ENCODE data around the gene LBP. TPM values are rescaled to one million over a fixed set of nuclear protein-coding genes. Genes with fewer than 3 reads are reported as not detected.
"Not testable (repeated sequence)": the region's sequence is repeated elsewhere in the genome, so short reads cannot be mapped to it uniquely, and the experiment has no call there.

Gene LBP
- total RNA-seq, 4 donors from 2014 or later: 0.23 to 0.55 TPM; not detected in 2

DNA sequence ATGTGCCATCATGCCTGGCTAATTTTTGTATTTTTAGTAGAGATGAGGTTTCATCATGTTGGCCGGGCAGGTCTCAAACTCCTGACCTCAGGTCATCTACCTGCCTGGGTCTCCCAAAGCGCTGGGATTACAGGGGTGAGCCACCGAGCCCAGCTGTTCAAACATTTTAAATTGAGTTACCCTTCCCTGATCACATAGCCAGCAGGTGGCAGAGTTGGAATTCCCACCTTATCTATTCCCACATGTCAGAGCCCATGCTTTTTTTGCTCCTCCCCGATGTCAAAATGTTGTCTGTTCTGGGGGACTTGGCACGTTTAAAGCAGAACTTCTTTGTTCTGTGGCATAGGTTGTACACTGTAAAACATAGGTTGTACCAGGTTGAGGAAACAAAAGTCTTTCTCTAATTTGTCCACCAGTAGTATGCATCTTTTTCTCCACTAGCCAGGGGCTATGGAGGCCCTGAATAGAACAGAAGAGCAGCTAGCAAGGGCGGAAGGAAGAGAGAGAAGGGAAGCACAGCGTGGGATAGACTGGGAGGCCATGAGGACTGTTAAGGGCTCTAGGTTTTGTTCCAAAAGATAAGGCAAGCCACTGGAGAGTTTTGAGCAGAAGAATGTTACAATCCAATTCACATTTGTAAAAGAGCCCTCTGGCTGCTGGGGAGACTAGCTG lies 7.3 kb upstream of the LBP start:
- DNase-seq (ENCODE audit: low spot score in 2 of 2): no peak
- TF ChIP-seq, protein P1, sequence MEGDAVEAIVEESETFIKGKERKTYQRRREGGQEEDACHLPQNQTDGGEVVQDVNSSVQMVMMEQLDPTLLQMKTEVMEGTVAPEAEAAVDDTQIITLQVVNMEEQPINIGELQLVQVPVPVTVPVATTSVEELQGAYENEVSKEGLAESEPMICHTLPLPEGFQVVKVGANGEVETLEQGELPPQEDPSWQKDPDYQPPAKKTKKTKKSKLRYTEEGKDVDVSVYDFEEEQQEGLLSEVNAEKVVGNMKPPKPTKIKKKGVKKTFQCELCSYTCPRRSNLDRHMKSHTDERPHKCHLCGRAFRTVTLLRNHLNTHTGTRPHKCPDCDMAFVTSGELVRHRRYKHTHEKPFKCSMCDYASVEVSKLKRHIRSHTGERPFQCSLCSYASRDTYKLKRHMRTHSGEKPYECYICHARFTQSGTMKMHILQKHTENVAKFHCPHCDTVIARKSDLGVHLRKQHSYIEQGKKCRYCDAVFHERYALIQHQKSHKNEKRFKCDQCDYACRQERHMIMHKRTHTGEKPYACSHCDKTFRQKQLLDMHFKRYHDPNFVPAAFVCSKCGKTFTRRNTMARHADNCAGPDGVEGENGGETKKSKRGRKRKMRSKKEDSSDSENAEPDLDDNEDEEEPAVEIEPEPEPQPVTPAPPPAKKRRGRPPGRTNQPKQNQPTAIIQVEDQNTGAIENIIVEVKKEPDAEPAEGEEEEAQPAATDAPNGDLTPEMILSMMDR (IDR thresholded peaks at IDR 0.05): no peak
- 46 to 53% methylated on average over 7 of the region's 7 CpGs for WGBS, 2 donors
- no peak overlapping the region for H3K4me3 ChIP-seq (ENCODE audit: low read depth, poor library complexity, severe bottlenecking)
- intact Hi-C loops (cut with DNase I; ENCODE audit: low total_unique reads): no loop called here

DNA sequence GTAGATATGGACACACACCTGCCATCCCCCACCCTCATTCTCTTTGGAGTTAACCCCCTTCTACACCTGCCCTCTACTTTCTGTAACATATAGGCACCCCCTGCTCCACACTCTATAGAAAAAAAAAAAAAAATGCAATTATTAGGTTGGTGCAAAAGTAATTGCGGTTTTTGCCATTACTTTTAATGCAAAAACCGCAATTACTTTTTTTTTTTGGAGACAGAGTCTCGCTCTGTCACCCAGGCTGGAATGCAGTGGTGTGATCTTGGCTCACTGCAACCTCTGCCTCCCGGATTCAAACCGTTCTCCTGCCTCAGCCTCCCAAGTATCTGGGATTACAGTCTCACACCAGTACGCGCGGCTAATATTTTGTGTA lies 6.8 kb upstream of the LBP start:
- WGBS, 2 donors: 81 to 85% methylated on average over 8 of the region's 8 CpGs
- H3K4me3 ChIP-seq (ENCODE audit: low read depth, poor library complexity, severe bottlenecking); DNase-seq (ENCODE audit: low spot score in 2 of 2); intact Hi-C loops (cut with DNase I; ENCODE audit: low total_unique reads): not testable (repeated sequence)

DNA sequence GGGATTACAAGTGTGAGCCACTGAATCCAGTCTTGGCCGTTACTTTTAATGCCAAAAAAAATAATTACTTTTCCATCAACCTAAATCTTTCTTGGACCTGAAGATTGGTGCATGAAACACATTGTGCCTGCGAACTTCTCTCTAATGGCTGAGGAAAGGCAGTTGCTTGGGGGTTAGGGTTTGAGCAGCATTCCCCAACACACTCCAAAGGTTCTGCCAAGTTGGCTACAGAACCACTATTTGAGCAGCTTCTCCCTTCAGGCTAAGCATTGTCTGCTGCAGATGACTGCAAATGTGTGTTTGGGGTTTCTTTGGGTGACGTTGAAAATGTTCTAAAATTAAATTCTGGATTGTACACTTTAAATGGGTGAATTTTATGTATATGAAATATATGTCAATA lies 6.3 kb upstream of the LBP start:
- no peak for DNase-seq (ENCODE audit: low spot score in 2 of 2)
- TF ChIP-seq, protein P1 (IDR thresholded peaks at IDR 0.05): no peak
- TF ChIP-seq POLR2A (IDR thresholded peaks at IDR 0.05): no peak
- WGBS, 2 donors: 48 to 51% methylated on average over 3 of the region's 3 CpGs

DNA sequence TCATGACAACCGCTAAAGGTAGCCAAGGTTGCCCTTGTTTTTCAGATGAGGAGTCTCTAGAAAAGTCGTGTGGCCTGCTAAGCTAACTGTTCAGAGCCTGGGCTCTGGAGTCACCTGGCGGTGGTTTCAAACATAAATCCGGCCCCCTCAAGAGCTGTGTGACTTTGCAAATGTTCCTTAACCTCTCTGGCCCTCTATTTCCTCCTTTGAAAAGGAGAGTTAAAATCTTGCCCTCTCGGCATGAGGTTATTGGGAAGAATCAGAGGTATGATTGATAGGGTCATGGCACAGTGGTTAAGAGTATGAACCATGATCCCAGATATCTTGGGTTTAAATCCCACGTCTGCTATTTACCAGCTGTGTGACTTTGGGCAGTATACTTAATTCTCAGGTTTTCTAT lies 5.6 kb upstream of the LBP start:
- TF ChIP-seq, protein P1 (IDR thresholded peaks at IDR 0.05): no peak
- TF ChIP-seq POLR2A (IDR thresholded peaks at IDR 0.05): no peak
- intact Hi-C loops (cut with DNase I; ENCODE audit: low total_unique reads): no loop called here
- no peak overlapping the region for H3K4me3 ChIP-seq (ENCODE audit: low read depth, poor library complexity, severe bottlenecking)
- no peak for DNase-seq (ENCODE audit: low spot score in 2 of 2)
- 82 to 88% methylated on average over 6 of the region's 6 CpGs for WGBS, 2 donors

More for the DNA sequence above, 6.3 kb upstream of the LBP start:
- H3K4me3 ChIP-seq (ENCODE audit: low read depth, poor library complexity, severe bottlenecking): no peak overlapping the region
- intact Hi-C loops (cut with DNase I; ENCODE audit: low total_unique reads): no loop called here

DNA sequence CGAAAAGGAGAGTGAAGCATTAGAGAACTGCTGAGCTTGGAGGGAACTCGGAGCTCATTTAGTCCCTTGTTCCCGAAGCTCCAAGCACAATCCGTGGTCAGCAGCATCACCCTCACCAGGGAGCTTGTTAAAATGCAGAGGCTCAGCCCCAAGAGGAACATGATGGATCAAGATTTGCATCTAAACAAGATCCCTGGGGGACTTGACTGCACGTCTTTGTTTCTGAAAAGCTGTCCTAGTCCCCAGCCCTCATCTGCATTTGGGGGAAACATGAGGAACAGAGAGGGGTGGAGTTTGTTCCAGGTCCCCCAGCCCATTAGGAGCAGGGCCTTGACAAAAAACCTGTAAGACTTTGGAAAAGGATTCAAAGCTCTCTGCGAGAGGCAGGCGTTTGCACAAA lies 4.1 kb upstream of the LBP start:
- WGBS, 2 donors: 61 to 62% methylated on average over 7 of the region's 7 CpGs
- intact Hi-C loops (cut with DNase I; ENCODE audit: low total_unique reads): no loop called here
- no peak for TF ChIP-seq POLR2A (IDR thresholded peaks at IDR 0.05)
- TF ChIP-seq, protein P1 (IDR thresholded peaks at IDR 0.05): no peak
- DNase-seq (ENCODE audit: low spot score in 2 of 2): no peak
- H3K4me3 ChIP-seq (ENCODE audit: low read depth, poor library complexity, severe bottlenecking): no peak overlapping the region

DNA sequence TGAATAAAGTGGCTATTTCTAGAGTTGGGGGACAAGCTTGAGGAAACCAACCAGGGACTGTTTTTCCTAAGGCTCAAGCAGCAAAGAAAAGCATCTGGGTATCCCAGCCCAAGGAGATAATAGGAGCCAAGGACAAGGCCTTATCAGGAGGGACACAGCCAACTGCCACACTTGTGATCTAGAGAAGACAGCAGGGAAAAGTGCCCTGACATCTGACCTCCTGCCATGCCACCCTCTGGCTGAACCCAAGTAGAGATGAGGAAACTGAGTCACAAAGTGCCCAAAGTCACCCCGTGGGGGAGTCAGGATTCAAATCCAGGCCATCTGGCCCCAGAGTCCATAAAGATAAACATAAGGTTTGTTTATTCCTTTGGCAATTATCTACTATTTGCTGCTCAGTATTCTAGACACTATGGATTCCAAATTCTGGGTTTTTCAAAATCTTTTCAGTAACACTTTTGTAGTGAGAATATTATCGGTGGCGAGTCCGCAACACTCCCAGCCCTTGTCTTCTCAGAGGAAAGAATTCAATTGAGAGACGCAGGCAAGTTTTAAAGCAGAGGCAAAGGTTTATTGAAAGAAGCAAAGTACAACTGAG lies 3.5 kb upstream of the LBP start:
- no peak overlapping the region for H3K4me3 ChIP-seq (ENCODE audit: low read depth, poor library complexity, severe bottlenecking)
- TF ChIP-seq, protein P1 (IDR thresholded peaks at IDR 0.05): no peak
- no peak for TF ChIP-seq POLR2A (IDR thresholded peaks at IDR 0.05)
- WGBS, 2 donors: 81% methylated on average over 5 of the region's 5 CpGs
- no peak for DNase-seq (ENCODE audit: low spot score in 2 of 2)
- intact Hi-C loops (cut with DNase I; ENCODE audit: low total_unique reads): no loop called here
